ENCODE measurements around the gene ATP8B1.

The ATP8B1 gene

GRCh38 chr18:57630754-57631595 lies 172.1 kb downstream of the ATP8B1 start:
- in situ Hi-C loops (cut with HindIII; ENCODE audit: low sequenced_read_pairs): no loop called here

- in situ Hi-C loops (cut with HindIII; ENCODE audit: low sequenced_read_pairs): no loop called here
These were observed 172.9 kb downstream of the ATP8B1 start for GRCh38 chr18:57630002-57630753.

GRCh38 chr18:57629422-57629821 lies 173.7 kb downstream of the ATP8B1 start:
- in situ Hi-C loops (cut with HindIII; ENCODE audit: low sequenced_read_pairs): no loop called here

- in situ Hi-C loops (cut with HindIII; ENCODE audit: low sequenced_read_pairs): no loop called here
These were observed 175.6 kb downstream of the ATP8B1 start for GRCh38 chr18:57627488-57627887.

GRCh38 chr18:57624988-57625387 lies 178.1 kb downstream of the ATP8B1 start:
- in situ Hi-C loops (cut with HindIII; ENCODE audit: low sequenced_read_pairs): no loop called here

GRCh38 chr18:57621246-57621604 lies 181.9 kb downstream of the ATP8B1 start:
- in situ Hi-C loops (cut with HindIII; ENCODE audit: low sequenced_read_pairs): no loop called here

- in situ Hi-C loops (cut with HindIII; ENCODE audit: low sequenced_read_pairs): no loop called here
These were observed 183.2 kb downstream of the ATP8B1 start for GRCh38 chr18:57619876-57620275.

- in situ Hi-C loops (cut with HindIII; ENCODE audit: low sequenced_read_pairs): no loop called here
These were observed 184.2 kb downstream of the ATP8B1 start for GRCh38 chr18:57618910-57619309.

GRCh38 chr18:57603871-57604270 lies 199.2 kb downstream of the ATP8B1 start:
- in situ Hi-C loops (cut with HindIII; ENCODE audit: low sequenced_read_pairs): no loop called here

All from DLD1 (cell line).